B cell (primary cell): ENCODE data around the gene GPI. TPM values are rescaled to one million over a fixed set of nuclear protein-coding genes. Genes with fewer than 3 reads are reported as not detected.
A peak's percentile ranks its signal among the peaks of the same experiment; 100 is the strongest.

ENCODE experiments used
- ATAC-seq: fragments of 200-7000 bp; cut with Tn5 transposase; one replicate; pipeline ENCODE4 v1.10.0; 2021; ENCODE audit warnings: low read depth, mild to moderate bottlenecking, moderate number of reproducible peaks, moderate library complexity
- CTCF ChIA-PET: fragments of 350-600 bp; sonication (Branson Sonifier 250); formaldehyde crosslinking; loops from one replicate; lab custom pipeline; 2021; ENCODE audit warnings: antibody characterized with exemption, inconsistent platforms; lab: Charles Lee
- POLR2A ChIA-PET: fragments of 350-600 bp; sonication (Branson Sonifier 250); formaldehyde crosslinking; loops from one replicate; lab custom pipeline; 2021; ENCODE audit warnings: antibody characterized with exemption; lab: Charles Lee
- DNase-seq: peaks from one replicate; pipeline ENCODE4 v3.0.0; 2013
- H2AFZ ChIP-seq: 2 replicates; pipeline ENCODE4 v1.6.1; 2012; ENCODE audit warnings: mild to moderate bottlenecking, low read depth, low read length; ENCODE audit not compliant: insufficient read depth, poor library complexity, severe bottlenecking
- H3K27ac ChIP-seq, 2 donors: 1 replicate in 1 of 2; 2 replicates in 1 of 2; pipeline ENCODE4 v1.5.1; 2012 to 2013; ENCODE audit warnings: low read length in 2 of 2, mild to moderate bottlenecking in 2 of 2, moderate library complexity in 1 of 2
- H3K27me3 ChIP-seq, 4 experiments: fragments of 200-600 bp in 1 of 4; sonication (generic) in 1 of 4; replicated peaks in 1 of 4; 1 replicate in 2 of 4; 2 replicates in 2 of 4; pipeline versions ENCODE4 v1.6.1 to v1.7.0; 2013 to 2016; ENCODE audit warnings: low read length in 3 of 4, mild to moderate bottlenecking in 2 of 4, mixed read lengths in 1 of 4, moderate library complexity in 1 of 4; ENCODE audit not compliant: insufficient read depth in 4 of 4, control insufficient read depth in 3 of 4; ENCODE audit errors: control extremely low read depth in 1 of 4
- H3K36me3 ChIP-seq, 2 experiments: replicated peaks in 1 of 2; 1 replicate in 1 of 2; 2 replicates in 1 of 2; pipeline versions ENCODE4 v1.6.1 to v1.7.1; 2013; ENCODE audit warnings: low read length in 1 of 2; ENCODE audit not compliant: insufficient read depth in 2 of 2, control insufficient read depth in 1 of 2; ENCODE audit errors: control extremely low read depth in 1 of 2, extremely low read depth in 1 of 2
- H3K4me1 ChIP-seq, 2 donors: fragments of 200-600 bp in 1 of 2; sonication (generic) in 1 of 2; 1 replicate in 1 of 2; 2 replicates in 1 of 2; pipeline versions ENCODE4 v1.5.1 to v1.6.1; 2013 to 2017; ENCODE audit warnings: low read length in 2 of 2; ENCODE audit not compliant: control insufficient read depth in 2 of 2, insufficient read depth in 2 of 2
- H3K4me2 ChIP-seq: replicated peaks from 2 replicates; pipeline ENCODE3; 2012; ENCODE audit warnings: mild to moderate bottlenecking, low read depth, low read length; ENCODE audit not compliant: poor library complexity, severe bottlenecking
- H3K4me3 ChIP-seq, 5 experiments: fragments of 200-600 bp in 1 of 5; sonication (generic) in 1 of 5; 1 replicate in 3 of 5; 2 replicates in 2 of 5; pipeline versions ENCODE4 v1.5.1 to v1.7.0; 2011 to 2016; ENCODE audit warnings: low read length in 4 of 5, mild to moderate bottlenecking in 4 of 5, low read depth in 2 of 5, control low read depth in 1 of 5, moderate library complexity in 1 of 5; ENCODE audit not compliant: insufficient read depth in 1 of 5; ENCODE audit errors: control extremely low read depth in 1 of 5, extremely low read depth in 1 of 5
- H3K79me2 ChIP-seq: fragments of 200-600 bp; sonication (generic); one replicate; pipeline ENCODE4 v1.6.0; 2016; ENCODE audit warnings: low read length; ENCODE audit not compliant: control insufficient read depth, insufficient read depth
- H3K9ac ChIP-seq: fragments of 200-600 bp; sonication (generic); 2 replicates; pipeline ENCODE4 v1.6.1; 2017; ENCODE audit warnings: mild to moderate bottlenecking, low read length, moderate library complexity
- H3K9me3 ChIP-seq, 3 donors: one replicate each; pipeline versions ENCODE4 v1.6.1 to v1.7.1; 2013; ENCODE audit warnings: low read length in 2 of 3; ENCODE audit not compliant: control insufficient read depth in 2 of 3, insufficient read depth in 1 of 3; ENCODE audit errors: control extremely low read depth in 1 of 3
- H4K20me1 ChIP-seq: 2 replicates; pipeline ENCODE4 v1.6.0; 2012; ENCODE audit warnings: mild to moderate bottlenecking, low read length; ENCODE audit not compliant: insufficient read depth, control insufficient read depth, poor library complexity, severe bottlenecking
- H3K27ac Mint-ChIP-seq: one replicate; pipeline ENCODE4 v1.8.0; 2021; ENCODE audit warnings: mixed read lengths
- H3K27me3 Mint-ChIP-seq: one replicate; pipeline ENCODE4 v1.8.0; 2021; ENCODE audit warnings: mixed read lengths
- H3K4me1 Mint-ChIP-seq: one replicate; pipeline ENCODE4 v1.8.0; 2021; ENCODE audit warnings: mixed read lengths
- H3K4me3 Mint-ChIP-seq: one replicate; pipeline ENCODE4 v1.8.0; 2021; ENCODE audit warnings: mixed read lengths
- H3K9me3 Mint-ChIP-seq: one replicate; pipeline ENCODE4 v1.8.0; 2022; ENCODE audit warnings: mixed read lengths; ENCODE audit not compliant: insufficient read depth
- EZH2 ChIP-seq: IDR thresholded peaks from 2 replicates; pipeline ENCODE4 v1.6.1; 2012; ENCODE audit warnings: borderline replicate concordance, low read depth, mild to moderate bottlenecking, moderate library complexity, low read length; ENCODE audit not compliant: insufficient read depth, poor library complexity, severe bottlenecking
- WGBS: methylation state at CpG from one replicate; pipeline ENCODE4 v1.1.5; 2013; ENCODE audit warnings: missing lambda C conversion rate; ENCODE audit not compliant: insufficient coverage; 5-methylcytosine and 5-hydroxymethylcytosine counted together
- intact Hi-C: fragments of 100-400 bp; cut with micrococcal nuclease; formaldehyde crosslinking; loops from one replicate; pipeline ENCODE4 v1.10.0; 2022
- polyA plus RNA-seq: library from polyadenylated mRNA; depleted of rRNA; stranded (reverse); fragments of >200 nt; gene quantifications from 2 replicates; pipeline ENCODE4 v1.2.3, GENCODE V29; 2012
- total RNA-seq, 2 donors: library from RNA; stranded (reverse); fragments of 120-200 nt in 1 of 2; gene quantifications; 1 replicate in 1 of 2; 2 replicates in 1 of 2; pipeline versions ENCODE4 v1.2.3 to v1.2.4, GENCODE V29; 2013 to 2022
- TF ChIP-seq, protein P1 (sequence below): fragments of 200-600 bp; IDR thresholded peaks from one replicate; pipeline ENCODE4 v1.8.0; 2022; ENCODE audit warnings: antibody characterized with exemption, mild to moderate bottlenecking

Gene GPI
- total and polyA plus RNA-seq, 2 donors (not counting 1 experiment from before 2014, with no cell fraction given), result 74.5 to 102 TPM

- Mint-ChIP-seq H3K9me3 (no peaks in the 10 kb centered on the region), H3K27me3 (no peaks in the 10 kb centered on the region), H3K27ac (peak overlapping the region; percentile 20), H3K4me1 (peaks cover 19% of the 10 kb centered on the region), H3K4me3 (peak overlapping the region; percentile 98)
- Histone ChIP-seq H3K4me3 (no peak overlapping the region), H2AFZ (no peak overlapping the region), H4K20me1 (no peaks in the 10 kb centered on the region), H3K9ac (no peak overlapping the region), H3K4me2 (peak overlapping the region; percentile 87), H3K4me1 (peaks cover 13 to 23% of the 10 kb centered on the region in 2 donors), H3K27ac (no peak overlapping the region), H3K79me2 (peaks cover 49% of the 10 kb centered on the region), H3K36me3 (peaks cover 0 to 38% of the 10 kb centered on the region in 2 experiments), H3K27me3 (no peaks in the 10 kb centered on the region), H3K9me3 (no peaks in the 10 kb centered on the region)
- 92% methylated on average over 10 of the region's 10 CpGs for WGBS
- intact Hi-C loops, result no loop called here
- ChIA-PET CTCF (no interaction called here), POLR2A (no interaction called here)
- TF ChIP-seq, protein P1, sequence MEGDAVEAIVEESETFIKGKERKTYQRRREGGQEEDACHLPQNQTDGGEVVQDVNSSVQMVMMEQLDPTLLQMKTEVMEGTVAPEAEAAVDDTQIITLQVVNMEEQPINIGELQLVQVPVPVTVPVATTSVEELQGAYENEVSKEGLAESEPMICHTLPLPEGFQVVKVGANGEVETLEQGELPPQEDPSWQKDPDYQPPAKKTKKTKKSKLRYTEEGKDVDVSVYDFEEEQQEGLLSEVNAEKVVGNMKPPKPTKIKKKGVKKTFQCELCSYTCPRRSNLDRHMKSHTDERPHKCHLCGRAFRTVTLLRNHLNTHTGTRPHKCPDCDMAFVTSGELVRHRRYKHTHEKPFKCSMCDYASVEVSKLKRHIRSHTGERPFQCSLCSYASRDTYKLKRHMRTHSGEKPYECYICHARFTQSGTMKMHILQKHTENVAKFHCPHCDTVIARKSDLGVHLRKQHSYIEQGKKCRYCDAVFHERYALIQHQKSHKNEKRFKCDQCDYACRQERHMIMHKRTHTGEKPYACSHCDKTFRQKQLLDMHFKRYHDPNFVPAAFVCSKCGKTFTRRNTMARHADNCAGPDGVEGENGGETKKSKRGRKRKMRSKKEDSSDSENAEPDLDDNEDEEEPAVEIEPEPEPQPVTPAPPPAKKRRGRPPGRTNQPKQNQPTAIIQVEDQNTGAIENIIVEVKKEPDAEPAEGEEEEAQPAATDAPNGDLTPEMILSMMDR, result no peak
- TF ChIP-seq EZH2, result no peak
- no peak for DNase-seq
- ATAC-seq, result no peak
These were observed 2.0 kb downstream of the GPI start for GRCh38 chr19:34366738-34367623.

- Histone ChIP-seq H3K36me3 (peaks cover 0 to 40% of the 10 kb centered on the region in 2 experiments), H3K9me3 (no peaks in the 10 kb centered on the region), H3K79me2 (peaks cover 49% of the 10 kb centered on the region), H3K4me1 (peaks cover 13 to 23% of the 10 kb centered on the region in 2 donors), H3K27ac (no peak overlapping the region), H3K27me3 (no peaks in the 10 kb centered on the region), H3K4me2 (no peak overlapping the region), H4K20me1 (no peaks in the 10 kb centered on the region), H3K4me3 (no peak overlapping the region), H2AFZ (no peak overlapping the region), H3K9ac (no peak overlapping the region)
- DNase-seq, result no peak
- Mint-ChIP-seq H3K4me3 (no peak overlapping the region), H3K4me1 (peaks cover 19% of the 10 kb centered on the region), H3K9me3 (no peaks in the 10 kb centered on the region), H3K27me3 (no peaks in the 10 kb centered on the region), H3K27ac (no peak overlapping the region)
- intact Hi-C loops, result no loop called here
- no peak for ATAC-seq
- ChIA-PET POLR2A (no interaction called here), CTCF (no interaction called here)
- WGBS, result 98% methylated on average over 8 of the region's 8 CpGs
- TF ChIP-seq EZH2, result no peak
- TF ChIP-seq, protein P1, result no peak
These were observed 2.6 kb downstream of the GPI start for GRCh38 chr19:34367624-34367957.
